ENCODE data around the gene FAM240B.

Gene FAM240B

DNA sequence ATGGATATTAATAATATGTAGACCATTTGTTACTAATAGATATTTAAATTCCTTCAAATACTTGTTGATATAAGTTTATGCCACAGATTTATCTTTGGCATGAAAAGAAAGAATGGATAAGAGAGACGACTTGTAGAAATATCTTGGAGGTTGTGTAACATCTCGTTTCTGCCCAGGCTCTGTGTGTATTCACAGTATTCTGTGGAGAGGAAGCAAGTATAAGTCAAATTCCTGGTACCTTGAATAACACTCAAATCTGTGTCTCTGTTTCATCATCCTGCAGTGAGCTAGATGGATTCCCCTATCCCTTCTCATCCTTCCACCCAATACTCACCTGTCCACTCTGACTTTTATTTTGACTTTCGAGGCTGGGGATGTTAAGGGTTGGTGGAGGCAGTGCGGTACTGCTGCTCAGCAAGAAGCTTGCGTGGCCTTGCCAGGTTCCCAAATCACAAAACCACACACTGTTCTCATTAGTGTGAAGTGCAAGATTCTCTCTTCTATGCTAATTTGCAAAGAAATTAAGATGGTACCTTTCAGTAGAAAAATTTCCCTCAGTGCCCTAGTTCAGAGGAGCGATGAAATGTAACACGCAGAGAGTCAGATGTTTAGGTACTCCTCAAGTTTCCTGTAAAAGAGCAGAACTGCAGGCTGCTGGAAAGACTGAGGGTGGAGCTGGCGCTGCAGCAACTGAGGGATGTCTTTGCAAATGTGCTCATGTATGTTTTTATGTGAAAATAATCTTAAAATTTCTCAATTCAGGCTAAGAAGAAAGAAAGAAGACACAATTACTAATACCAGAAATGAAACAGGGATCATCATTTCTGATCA lies 57.0 kb downstream of the FAM240B start:
- H3K36me3 ChIP-seq (ENCODE audit: low read length), result no peaks in the 10 kb centered on the region
- H3F3A ChIP-seq (ENCODE audit: insufficient read depth), result no peaks in the 10 kb centered on the region
- TF ChIP-seq CTCF (IDR thresholded peaks at IDR 0.05; ENCODE audit: insufficient read depth, low read length, poor library complexity, severe bottlenecking) (no peak), EZH2phosphoT487 (conservative IDR thresholded peaks at IDR 0.05; ENCODE audit: low read length) (no peak)
- no peaks in the 10 kb centered on the region for H4K20me1 ChIP-seq (ENCODE audit: low read depth, low read length)
- H3K9me3 ChIP-seq (ENCODE audit: insufficient read depth, low read length), result no peaks in the 10 kb centered on the region
- H3K79me2 ChIP-seq (ENCODE audit: insufficient read depth, low read length), result no peaks in the 10 kb centered on the region
- no peak overlapping the region for H3K27ac ChIP-seq (ENCODE audit: low read depth, low read length)
- H3K4me2 ChIP-seq (ENCODE audit: low read depth, low read length, poor library complexity, severe bottlenecking), result no peak overlapping the region
- no peaks in the 10 kb centered on the region for H3K9me2 ChIP-seq (replicated peaks; ENCODE audit: insufficient read depth, low read length)
- no peak overlapping the region for H2AFZ ChIP-seq (ENCODE audit: low read depth, low read length, severe bottlenecking)
- H3K4me3 ChIP-seq (ENCODE audit: insufficient read depth, low read length, poor library complexity, severe bottlenecking), result no peak overlapping the region
- H3K9ac ChIP-seq (ENCODE audit: low read length), result no peak overlapping the region
- no peaks in the 10 kb centered on the region for H3K27me3 ChIP-seq (ENCODE audit: low read length)

DNA sequence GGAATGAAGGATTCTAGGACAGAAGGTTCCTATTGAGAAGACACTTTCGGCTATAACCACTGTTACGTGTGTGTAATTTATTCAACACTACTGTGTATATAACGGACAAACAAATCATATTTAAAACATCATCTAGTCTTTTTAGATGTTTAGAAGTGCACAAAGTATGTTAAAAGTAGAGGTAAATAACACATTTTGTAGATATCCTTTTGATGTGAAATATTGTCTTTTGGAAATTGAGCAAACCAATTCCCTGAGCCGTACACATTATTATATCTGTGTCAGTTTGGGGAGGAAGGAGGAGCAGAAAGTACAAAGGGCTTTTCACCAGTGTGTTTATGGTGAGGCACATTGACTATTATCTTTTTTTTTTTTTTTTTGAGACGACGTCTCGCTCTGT lies 60.4 kb downstream of the FAM240B start:
- H3K27ac ChIP-seq (ENCODE audit: low read depth, low read length), result no peak overlapping the region
- no peaks in the 10 kb centered on the region for H3K27me3 ChIP-seq (ENCODE audit: low read length)
- no peaks in the 10 kb centered on the region for H3F3A ChIP-seq (ENCODE audit: insufficient read depth)
- no peak overlapping the region for H2AFZ ChIP-seq (ENCODE audit: low read depth, low read length, severe bottlenecking)
- H3K36me3 ChIP-seq (ENCODE audit: low read length), result no peaks in the 10 kb centered on the region
- H3K4me3 ChIP-seq (ENCODE audit: insufficient read depth, low read length, poor library complexity, severe bottlenecking), result no peak overlapping the region
- no peaks in the 10 kb centered on the region for H3K9me3 ChIP-seq (ENCODE audit: insufficient read depth, low read length)
- H3K9me2 ChIP-seq (replicated peaks; ENCODE audit: insufficient read depth, low read length), result no peaks in the 10 kb centered on the region
- H4K20me1 ChIP-seq (ENCODE audit: low read depth, low read length), result no peaks in the 10 kb centered on the region
- no peak overlapping the region for H3K4me2 ChIP-seq (ENCODE audit: low read depth, low read length, poor library complexity, severe bottlenecking)
- no peaks in the 10 kb centered on the region for H3K79me2 ChIP-seq (ENCODE audit: insufficient read depth, low read length)
- no peak overlapping the region for H3K9ac ChIP-seq (ENCODE audit: low read length)
- TF ChIP-seq EZH2phosphoT487 (conservative IDR thresholded peaks at IDR 0.05; ENCODE audit: low read length), result no peak
- TF ChIP-seq CTCF (IDR thresholded peaks at IDR 0.05; ENCODE audit: insufficient read depth, low read length, poor library complexity, severe bottlenecking), result no peak

DNA sequence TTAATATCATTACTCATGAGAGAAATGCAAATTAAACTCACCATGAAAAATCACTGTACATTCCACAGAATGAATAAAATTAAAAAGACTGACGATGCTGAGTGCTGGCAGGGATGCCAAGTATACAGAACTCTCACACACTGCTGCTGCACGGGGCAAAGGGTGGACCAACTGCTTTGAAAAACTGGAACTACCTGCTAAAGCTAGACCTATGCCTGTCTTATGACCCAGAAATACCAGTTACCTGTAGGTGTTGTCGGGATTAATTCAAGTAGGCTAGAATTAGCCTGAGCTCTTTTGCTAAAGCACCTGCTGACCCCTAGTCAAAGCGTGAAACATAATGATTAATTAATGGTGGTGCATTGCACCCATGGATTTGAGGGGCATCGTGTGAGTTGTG lies 63.0 kb downstream of the FAM240B start:
- Histone ChIP-seq H4K20me1 (ENCODE audit: low read depth, low read length) (no peaks in the 10 kb centered on the region), H3K27me3 (ENCODE audit: low read length) (no peaks in the 10 kb centered on the region), H3K27ac (ENCODE audit: low read depth, low read length) (no peak overlapping the region), H2AFZ (ENCODE audit: low read depth, low read length, severe bottlenecking) (no peak overlapping the region), H3K4me3 (ENCODE audit: insufficient read depth, low read length, poor library complexity, severe bottlenecking) (no peak overlapping the region), H3F3A (ENCODE audit: insufficient read depth) (no peaks in the 10 kb centered on the region), H3K36me3 (ENCODE audit: low read length) (no peaks in the 10 kb centered on the region), H3K9ac (ENCODE audit: low read length) (no peak overlapping the region), H3K9me2 (replicated peaks; ENCODE audit: insufficient read depth, low read length) (no peaks in the 10 kb centered on the region), H3K4me2 (ENCODE audit: low read depth, low read length, poor library complexity, severe bottlenecking) (no peak overlapping the region), H3K9me3 (ENCODE audit: insufficient read depth, low read length) (no peaks in the 10 kb centered on the region), H3K79me2 (ENCODE audit: insufficient read depth, low read length) (no peaks in the 10 kb centered on the region)
- no peak for TF ChIP-seq EZH2phosphoT487 (conservative IDR thresholded peaks at IDR 0.05; ENCODE audit: low read length)
- TF ChIP-seq CTCF (IDR thresholded peaks at IDR 0.05; ENCODE audit: insufficient read depth, low read length, poor library complexity, severe bottlenecking), result no peak
